Testis (tissue), 2 donors: Measurements from ENCODE around the gene MAN2B2.

Experiments
- POLR2A ChIP-seq: fragments of 450-650 bp; IDR thresholded peaks from one replicate; pipeline ENCODE4 v1.6.1; 2017; ENCODE audit warnings: antibody characterized with exemption, mild to moderate bottlenecking, moderate library complexity
- TF ChIP-seq, protein P1 (sequence below), 3 experiments: fragments of 450-650 bp in 2 of 3; fragments of 200-600 bp in 1 of 3; sonication (generic) in 1 of 3; IDR thresholded peaks; one replicate each; pipeline ENCODE4 v1.5.1; 2016 to 2019; ENCODE audit warnings: antibody characterized with exemption in 3 of 3, mild to moderate bottlenecking in 2 of 3, moderate library complexity in 1 of 3

DNA sequence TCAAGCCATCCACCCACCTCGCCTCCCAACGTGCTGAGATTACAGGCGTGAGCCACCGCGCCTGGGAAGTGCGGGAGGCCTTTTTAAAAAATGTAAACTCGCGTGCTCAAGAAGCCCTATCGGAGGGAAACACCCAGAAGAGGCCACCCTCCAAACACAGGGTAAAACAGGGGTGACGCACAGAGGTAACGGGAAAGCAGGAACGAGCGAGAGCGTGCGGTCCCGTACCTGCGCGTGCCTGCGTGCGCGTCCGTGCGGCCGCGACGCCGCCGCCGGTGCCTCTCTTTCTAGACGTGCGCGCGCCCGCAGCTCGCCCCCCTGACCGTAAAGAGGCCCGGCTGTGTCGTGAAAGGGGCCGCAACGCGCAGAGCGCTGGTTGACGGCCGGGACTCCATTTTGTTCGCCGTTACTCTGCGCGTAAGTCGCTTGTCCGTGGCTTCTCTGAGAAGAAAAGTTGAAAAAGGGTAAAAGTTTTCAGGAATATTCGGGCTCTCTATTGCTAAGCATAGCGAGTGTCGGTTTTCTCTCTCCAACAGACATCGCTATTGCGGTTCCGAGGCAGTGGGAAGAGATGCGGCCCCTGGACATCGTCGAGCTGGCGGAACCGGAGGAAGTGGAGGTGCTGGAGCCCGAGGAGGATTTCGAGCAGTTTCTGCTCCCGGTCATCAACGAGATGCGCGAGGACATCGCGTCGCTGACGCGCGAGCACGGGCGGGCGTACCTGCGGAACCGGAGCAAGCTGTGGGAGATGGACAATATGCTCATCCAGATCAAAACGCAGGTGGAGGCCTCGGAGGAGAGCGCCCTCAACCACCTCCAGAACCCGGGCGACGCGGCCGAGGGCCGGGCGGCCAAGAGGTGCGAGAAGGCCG, 65.5 kb downstream of the MAN2B2 start, which contains the start of gene MRFAP1:
- TF ChIP-seq, protein P1, sequence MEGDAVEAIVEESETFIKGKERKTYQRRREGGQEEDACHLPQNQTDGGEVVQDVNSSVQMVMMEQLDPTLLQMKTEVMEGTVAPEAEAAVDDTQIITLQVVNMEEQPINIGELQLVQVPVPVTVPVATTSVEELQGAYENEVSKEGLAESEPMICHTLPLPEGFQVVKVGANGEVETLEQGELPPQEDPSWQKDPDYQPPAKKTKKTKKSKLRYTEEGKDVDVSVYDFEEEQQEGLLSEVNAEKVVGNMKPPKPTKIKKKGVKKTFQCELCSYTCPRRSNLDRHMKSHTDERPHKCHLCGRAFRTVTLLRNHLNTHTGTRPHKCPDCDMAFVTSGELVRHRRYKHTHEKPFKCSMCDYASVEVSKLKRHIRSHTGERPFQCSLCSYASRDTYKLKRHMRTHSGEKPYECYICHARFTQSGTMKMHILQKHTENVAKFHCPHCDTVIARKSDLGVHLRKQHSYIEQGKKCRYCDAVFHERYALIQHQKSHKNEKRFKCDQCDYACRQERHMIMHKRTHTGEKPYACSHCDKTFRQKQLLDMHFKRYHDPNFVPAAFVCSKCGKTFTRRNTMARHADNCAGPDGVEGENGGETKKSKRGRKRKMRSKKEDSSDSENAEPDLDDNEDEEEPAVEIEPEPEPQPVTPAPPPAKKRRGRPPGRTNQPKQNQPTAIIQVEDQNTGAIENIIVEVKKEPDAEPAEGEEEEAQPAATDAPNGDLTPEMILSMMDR (IDR thresholded peaks at IDR 0.05) = no peak
- peak; percentile 47 for TF ChIP-seq POLR2A
